Coronary artery (tissue), 2 donors: Measurements from ENCODE around the gene OLFML2B.
A peak's percentile ranks its signal among the peaks of the same experiment; 100 is the strongest.

Source experiments
- DNase-seq: peaks from one replicate; pipeline ENCODE4 v3.0.0-alpha.2; 2017; ENCODE audit warnings: low spot score
- H3K27ac ChIP-seq, 2 donors: fragments of 200-600 bp; sonication (generic); one replicate each; pipeline ENCODE4 v1.5.1; 2016 to 2019
- H3K4me3 ChIP-seq: fragments of 200-600 bp; sonication (generic); 2 replicates; pipeline ENCODE4 v1.5.1; 2016; ENCODE audit warnings: mild to moderate bottlenecking, moderate library complexity
- TF ChIP-seq, protein P1 (sequence below): fragments of 200-600 bp; sonication (generic); IDR thresholded peaks from one replicate; pipeline ENCODE4 v1.5.1; 2019; ENCODE audit warnings: antibody characterized with exemption

OLFML2B gene

DNA sequence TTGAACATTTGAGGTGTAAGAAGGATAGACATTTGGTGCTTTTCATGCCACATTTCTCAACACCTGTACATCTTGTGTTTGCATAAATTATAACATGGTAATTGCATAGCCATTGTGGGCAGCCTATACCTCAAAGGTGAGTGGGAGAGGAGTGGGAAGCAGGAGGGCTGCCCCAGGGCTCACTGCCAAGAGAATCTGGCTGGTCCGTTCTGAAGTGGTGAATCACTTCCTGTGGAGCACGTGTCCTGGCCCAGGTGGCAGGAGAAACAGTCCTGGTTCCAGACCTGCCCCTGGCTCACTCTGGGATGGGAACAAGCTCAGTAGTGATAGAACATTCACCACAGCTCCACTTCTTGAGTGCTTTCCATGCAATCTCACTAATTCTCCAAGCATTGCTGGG lies 11.6 kb upstream of the OLFML2B start:
- TF ChIP-seq, protein P1, sequence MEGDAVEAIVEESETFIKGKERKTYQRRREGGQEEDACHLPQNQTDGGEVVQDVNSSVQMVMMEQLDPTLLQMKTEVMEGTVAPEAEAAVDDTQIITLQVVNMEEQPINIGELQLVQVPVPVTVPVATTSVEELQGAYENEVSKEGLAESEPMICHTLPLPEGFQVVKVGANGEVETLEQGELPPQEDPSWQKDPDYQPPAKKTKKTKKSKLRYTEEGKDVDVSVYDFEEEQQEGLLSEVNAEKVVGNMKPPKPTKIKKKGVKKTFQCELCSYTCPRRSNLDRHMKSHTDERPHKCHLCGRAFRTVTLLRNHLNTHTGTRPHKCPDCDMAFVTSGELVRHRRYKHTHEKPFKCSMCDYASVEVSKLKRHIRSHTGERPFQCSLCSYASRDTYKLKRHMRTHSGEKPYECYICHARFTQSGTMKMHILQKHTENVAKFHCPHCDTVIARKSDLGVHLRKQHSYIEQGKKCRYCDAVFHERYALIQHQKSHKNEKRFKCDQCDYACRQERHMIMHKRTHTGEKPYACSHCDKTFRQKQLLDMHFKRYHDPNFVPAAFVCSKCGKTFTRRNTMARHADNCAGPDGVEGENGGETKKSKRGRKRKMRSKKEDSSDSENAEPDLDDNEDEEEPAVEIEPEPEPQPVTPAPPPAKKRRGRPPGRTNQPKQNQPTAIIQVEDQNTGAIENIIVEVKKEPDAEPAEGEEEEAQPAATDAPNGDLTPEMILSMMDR, result no peak
- no peak for DNase-seq
- H3K27ac ChIP-seq, result no peak overlapping the region
- H3K4me3 ChIP-seq, result no peak overlapping the region

DNA sequence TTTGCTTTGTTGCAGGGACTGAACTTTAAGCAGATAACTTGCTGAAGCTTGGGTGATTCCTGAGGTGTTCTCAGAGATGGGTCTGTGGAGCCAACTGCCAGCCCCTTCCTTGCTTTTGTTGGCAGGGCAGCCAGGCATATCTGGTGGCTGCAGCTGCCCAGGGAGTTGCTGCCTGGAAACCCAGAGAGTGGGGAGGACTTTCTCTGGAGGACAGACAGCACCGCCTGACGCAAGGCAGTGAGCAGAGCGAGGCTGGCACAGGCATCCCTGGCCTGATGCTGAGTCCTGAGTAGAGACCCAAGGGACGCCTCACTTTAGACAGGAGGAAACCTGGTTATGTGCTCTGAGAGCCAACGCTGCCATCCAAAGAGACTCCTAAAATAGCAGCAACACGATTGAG lies 9.8 kb upstream of the OLFML2B start:
- H3K27ac ChIP-seq, result peak overlapping the region; percentile 49 to 66
- peak; percentile 89 for DNase-seq
- no peak overlapping the region for H3K4me3 ChIP-seq
- TF ChIP-seq, protein P1, result no peak

DNA sequence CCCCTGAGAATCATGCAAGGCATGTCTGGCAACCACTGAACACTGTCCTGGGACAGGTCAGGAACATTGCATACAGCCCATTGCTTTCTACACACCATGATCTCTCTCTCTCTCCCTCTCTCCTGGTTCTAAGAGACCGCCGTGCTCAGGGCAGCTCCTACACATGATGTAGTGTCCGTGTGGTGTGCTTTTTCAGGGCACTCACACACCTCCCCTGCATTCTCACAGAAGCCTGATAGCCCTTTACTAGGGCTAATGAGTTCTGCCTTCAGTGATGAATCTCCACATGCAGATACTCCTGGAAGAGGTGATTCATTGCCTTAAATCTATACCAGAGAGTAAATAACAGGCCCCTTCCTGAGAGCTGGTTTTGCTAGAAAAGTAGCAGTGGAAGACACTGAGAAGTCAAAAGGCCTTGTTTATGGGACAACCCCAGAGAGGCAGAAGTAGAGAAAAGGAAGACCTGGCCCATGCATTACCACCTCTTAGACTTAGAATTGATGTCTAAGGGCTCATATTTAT lies 7.2 kb upstream of the OLFML2B start:
- no peak for DNase-seq
- TF ChIP-seq, protein P1, result no peak
- H3K27ac ChIP-seq, result no peak overlapping the region
- no peak overlapping the region for H3K4me3 ChIP-seq

DNA sequence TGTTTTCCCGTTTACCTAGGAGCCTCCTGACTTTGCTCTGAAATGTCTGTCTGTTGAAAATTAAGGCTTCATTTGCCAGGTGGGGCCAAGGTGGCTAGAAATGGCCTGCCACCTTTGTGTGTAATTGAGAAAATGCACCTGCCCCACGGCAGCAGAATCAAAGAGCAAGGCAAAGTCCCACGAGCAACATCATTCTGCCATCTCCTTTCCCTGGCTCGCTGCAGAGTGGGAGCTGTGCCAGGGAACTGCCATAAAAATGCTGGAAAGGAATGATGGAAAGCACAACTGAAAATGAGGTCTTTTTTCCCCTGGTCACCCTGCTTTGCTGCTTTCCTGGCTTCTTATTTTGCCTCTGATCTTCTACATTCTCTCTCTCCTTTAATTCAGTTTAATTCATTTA lies 5.5 kb upstream of the OLFML2B start:
- H3K4me3 ChIP-seq, result no peak overlapping the region
- TF ChIP-seq, protein P1, result no peak
- H3K27ac ChIP-seq, result no peak overlapping the region
- no peak for DNase-seq

DNA sequence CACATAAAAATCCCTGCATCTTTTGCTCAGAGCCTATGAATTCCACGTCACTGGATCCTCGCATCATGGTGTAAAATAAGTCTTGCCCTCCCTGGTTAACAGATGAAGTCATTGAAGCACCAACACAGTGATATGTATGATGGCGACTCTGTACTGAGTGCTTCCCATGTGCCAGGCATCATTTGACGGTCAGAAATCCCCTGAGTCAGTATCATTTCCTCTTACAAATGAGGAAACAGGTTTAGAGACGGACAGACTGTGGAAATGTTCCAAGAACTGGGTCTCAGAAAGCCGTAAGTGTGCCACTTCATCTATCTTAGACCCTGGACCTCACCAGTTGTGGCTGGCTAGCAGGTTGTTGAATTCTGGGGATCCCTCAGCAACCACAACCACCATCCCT lies 5.1 kb upstream of the OLFML2B start:
- Histone ChIP-seq H3K4me3 (no peak overlapping the region), H3K27ac (no peak overlapping the region)
- TF ChIP-seq, protein P1, result no peak
- DNase-seq, result no peak

DNA sequence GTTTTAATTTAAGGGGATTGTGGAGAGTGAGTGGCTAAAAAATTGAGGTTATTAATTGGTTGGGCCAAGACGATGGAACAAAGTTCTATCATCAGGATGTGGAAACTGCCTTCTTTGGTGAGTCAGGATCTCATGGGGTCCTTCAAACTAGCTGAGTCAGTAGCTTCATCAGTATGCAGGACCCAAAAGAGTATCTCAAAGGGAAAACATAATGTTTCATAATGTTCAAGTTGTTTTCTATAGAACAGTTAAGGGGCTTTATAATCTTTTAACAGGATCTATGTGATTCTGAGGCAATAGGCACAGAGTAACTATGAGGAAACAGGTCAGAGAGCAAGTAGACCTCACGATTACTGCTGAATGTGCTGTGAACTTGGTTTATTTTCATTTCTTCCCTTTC lies 3.2 kb upstream of the OLFML2B start:
- Histone ChIP-seq H3K4me3 (no peak overlapping the region), H3K27ac (no peak overlapping the region)
- no peak for DNase-seq
- TF ChIP-seq, protein P1, result no peak

DNA sequence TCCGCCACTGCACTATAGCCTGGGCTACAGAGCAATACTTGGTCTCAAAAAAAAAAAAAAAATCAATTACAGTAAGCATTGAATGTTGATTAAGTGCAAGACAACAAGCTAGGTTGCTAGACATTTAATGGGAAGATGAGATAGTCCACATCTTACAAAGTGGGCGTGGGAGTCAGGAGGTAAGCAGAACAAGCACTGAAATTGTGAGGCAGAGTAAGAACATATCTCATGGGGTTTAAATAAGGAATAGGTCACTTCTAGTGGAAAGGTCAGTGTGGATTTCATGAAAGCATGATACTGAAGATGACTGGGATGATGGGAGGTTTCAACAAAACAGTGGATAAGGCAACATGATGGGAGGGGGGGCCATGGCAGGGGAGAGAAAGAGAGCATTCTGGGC lies 1.9 kb upstream of the OLFML2B start:
- Histone ChIP-seq H3K27ac (no peak overlapping the region), H3K4me3 (no peak overlapping the region)
- DNase-seq, result no peak
- TF ChIP-seq, protein P1, result no peak
